Fibroblast of pulmonary artery (primary cell): ENCODE data around the gene CHDH.

ENCODE experiments used
- DNase-seq: peaks from one replicate; pipeline ENCODE4 v3.0.0-alpha.2; 2010; ENCODE audit warnings: low read depth
- H3K4me3 ChIP-seq: replicated peaks from 2 replicates; pipeline ENCODE4 v1.5.1; 2011; ENCODE audit warnings: low read depth, mild to moderate bottlenecking, control low read depth, low read length, moderate library complexity
- CTCF ChIP-seq: IDR thresholded peaks from 2 replicates; pipeline ENCODE4 v1.5.1; 2011; ENCODE audit warnings: mild to moderate bottlenecking, control low read depth, low read length, inconsistent platforms; ENCODE audit errors: missing control alignments

Gene CHDH

GRCh38 chr3:53815067-53815466, 31.2 kb downstream of the CHDH start:
- no peak overlapping the region for H3K4me3 ChIP-seq
- no peak for TF ChIP-seq CTCF
- no peak for DNase-seq

- TF ChIP-seq CTCF = no peak
- no peak for DNase-seq
- H3K4me3 ChIP-seq = no peak overlapping the region
Observed at GRCh38 chr3:53813876-53814275, 32.3 kb downstream of the CHDH start.

- no peak overlapping the region for H3K4me3 ChIP-seq
- no peak for TF ChIP-seq CTCF
- DNase-seq = no peak
Observed at GRCh38 chr3:53813229-53813628, 33.0 kb downstream of the CHDH start.

- TF ChIP-seq CTCF = no peak
- H3K4me3 ChIP-seq = no peak overlapping the region
Observed at GRCh38 chr3:53812434-53812833, 33.8 kb downstream of the CHDH start.

GRCh38 chr3:53811143-53811927, 34.9 kb downstream of the CHDH start:
- DNase-seq = no peak
- no peak for TF ChIP-seq CTCF
- no peak overlapping the region for H3K4me3 ChIP-seq

More at GRCh38 chr3:53812434-53812833, 33.8 kb downstream of the CHDH start:
- no peak for DNase-seq

GRCh38 chr3:53809764-53810400, 36.3 kb downstream of the CHDH start:
- no peak for TF ChIP-seq CTCF
- no peak overlapping the region for H3K4me3 ChIP-seq
- DNase-seq = no peak
